NCI-H524 treated with DMSO at 0.1 percent for 48 hours (cell line): ENCODE measurements around the gene ZNF521.

ENCODE experiments used
- DNase-seq: peaks from one replicate; lab custom pipeline; 2025; lab: John Stamatoyannopoulos, UW

The ZNF521 gene

GRCh38 chr18:25029802-25030201, 322.2 kb downstream of the ZNF521 start:
- no peak for DNase-seq

- DNase-seq, result no peak
Observed at GRCh38 chr18:25019931-25020330, 332.0 kb downstream of the ZNF521 start.

- DNase-seq, result no peak
Observed at GRCh38 chr18:25019086-25019860, 332.7 kb downstream of the ZNF521 start.

DNA sequence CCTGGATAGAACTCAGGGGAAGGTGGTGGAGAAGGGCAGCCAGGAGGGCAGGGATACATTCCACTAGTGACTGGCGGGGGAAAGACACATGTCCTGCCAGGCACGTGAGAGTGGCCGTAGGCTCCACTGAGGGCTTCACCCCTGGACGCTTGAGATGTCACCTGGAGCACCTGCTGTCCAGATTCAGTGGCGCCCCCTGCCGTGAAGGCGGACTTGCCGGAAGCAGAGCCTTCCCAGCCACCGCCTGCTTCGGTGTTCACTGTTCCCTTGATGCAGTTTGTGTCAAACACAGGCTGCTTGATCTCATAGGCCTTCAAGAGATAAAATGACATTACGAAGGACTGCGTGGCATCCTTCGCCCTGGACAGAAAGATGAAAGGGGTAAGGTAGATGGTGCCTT, 335.3 kb downstream of the ZNF521 start:
- no peak for DNase-seq

DNA sequence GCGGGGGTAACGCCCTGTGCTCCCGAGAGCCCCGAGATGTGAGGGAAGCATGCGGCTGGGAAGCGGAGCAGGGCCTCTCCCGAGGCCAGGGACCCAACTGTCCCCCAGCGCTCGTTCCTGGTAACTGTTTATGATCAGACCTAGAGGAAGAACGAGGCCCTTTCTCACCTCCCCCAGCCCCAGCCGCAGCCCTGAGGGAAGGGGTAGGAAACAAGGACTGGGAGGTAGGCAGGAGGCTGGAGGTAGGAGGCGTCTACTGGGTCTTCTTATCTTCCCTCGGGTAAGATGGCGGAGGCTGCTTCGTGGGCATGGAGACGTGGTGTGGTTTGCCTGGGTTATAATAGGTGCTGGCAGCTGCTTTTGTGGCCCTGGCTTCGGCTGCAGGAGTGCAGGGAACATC, 335.8 kb downstream of the ZNF521 start:
- no peak for DNase-seq
